Stimulated activated naive CD8-positive, alpha-beta T cell treated with anti-CD3 and anti-CD28 coated beads, Interleukin-15, amount 100 ng/mL, for 72 hours (primary cell): ENCODE results near the gene TMEM37.
A peak's percentile ranks its signal among the peaks of the same experiment; 100 is the strongest.

Experiments
- ATAC-seq: fragments of 150-1000 bp; cut with Tn5 transposase; 2 replicates; pipeline ENCODE4 v1.10.0; 2021; ENCODE audit warnings: mild to moderate bottlenecking, moderate library complexity
- DNase-seq, 2 donors: peaks; one replicate each; pipeline ENCODE4 v3.0.0; 2021 to 2022
- H3K27ac Mint-ChIP-seq, 2 donors: one replicate each; pipeline ENCODE4 v1.8.0; 2022; ENCODE audit warnings: mild to moderate bottlenecking in 2 of 2, mixed read lengths in 2 of 2, moderate library complexity in 2 of 2
- H3K27me3 Mint-ChIP-seq: one replicate; pipeline ENCODE4 v1.8.0; 2022; ENCODE audit warnings: mixed read lengths
- H3K4me1 Mint-ChIP-seq: one replicate; pipeline ENCODE4 v1.8.0; 2022; ENCODE audit warnings: mild to moderate bottlenecking, mixed read lengths
- H3K4me3 Mint-ChIP-seq, 2 donors: one replicate each; pipeline ENCODE4 v1.8.0; 2022; ENCODE audit warnings: mild to moderate bottlenecking in 2 of 2, mixed read lengths in 2 of 2, moderate library complexity in 1 of 2
- H3K9me3 Mint-ChIP-seq, 2 donors: one replicate each; pipeline ENCODE4 v1.8.0; 2022; ENCODE audit warnings: mixed read lengths in 2 of 2

The TMEM37 gene

DNA sequence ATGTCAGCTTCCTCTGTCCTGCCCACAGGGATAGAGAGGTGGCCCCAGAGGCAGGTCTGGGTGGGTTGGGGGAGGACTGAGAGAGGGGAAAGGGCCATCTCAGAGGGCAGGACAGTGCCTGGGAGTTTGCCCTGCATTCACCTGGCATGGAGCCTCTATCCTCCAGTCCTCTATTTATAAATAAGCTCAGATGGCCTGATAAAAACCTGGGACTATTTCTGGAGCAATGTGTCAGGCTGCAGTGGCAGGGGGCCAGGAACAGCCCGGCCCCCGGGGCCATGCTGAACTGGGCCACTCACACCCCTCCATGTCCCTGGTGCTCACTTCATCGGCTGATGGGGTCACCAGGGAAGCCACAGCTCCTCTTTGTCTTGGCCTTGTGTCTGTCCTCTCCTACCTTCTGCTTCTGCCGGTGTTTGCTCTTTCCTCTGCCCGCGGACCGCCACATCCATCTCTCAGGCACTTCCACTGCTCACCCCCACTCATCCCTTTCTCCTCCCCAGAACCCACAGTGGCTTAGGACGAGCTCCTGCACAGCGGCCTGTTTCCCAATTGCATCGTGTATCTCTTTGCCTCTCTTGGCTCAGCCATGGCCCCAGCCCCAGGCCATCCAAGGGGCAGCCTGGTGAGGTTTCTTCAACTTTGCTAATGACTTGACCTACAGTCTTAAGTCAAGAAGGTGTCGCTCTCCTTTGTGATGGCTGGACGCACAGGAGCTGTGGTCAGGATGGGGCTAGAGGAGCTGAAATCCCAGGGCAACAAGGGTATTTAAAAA lies 53.9 kb downstream of the TMEM37 start:
- Mint-ChIP-seq H3K4me3 (no peak overlapping the region), H3K27ac (peak overlapping the region in 1 of 2 donors; percentile 48), H3K4me1 (no peaks in the 10 kb centered on the region), H3K27me3 (peaks cover 20% of the 10 kb centered on the region), H3K9me3 (no peaks in the 10 kb centered on the region)
- no peak for DNase-seq
- ATAC-seq: no peak

DNA sequence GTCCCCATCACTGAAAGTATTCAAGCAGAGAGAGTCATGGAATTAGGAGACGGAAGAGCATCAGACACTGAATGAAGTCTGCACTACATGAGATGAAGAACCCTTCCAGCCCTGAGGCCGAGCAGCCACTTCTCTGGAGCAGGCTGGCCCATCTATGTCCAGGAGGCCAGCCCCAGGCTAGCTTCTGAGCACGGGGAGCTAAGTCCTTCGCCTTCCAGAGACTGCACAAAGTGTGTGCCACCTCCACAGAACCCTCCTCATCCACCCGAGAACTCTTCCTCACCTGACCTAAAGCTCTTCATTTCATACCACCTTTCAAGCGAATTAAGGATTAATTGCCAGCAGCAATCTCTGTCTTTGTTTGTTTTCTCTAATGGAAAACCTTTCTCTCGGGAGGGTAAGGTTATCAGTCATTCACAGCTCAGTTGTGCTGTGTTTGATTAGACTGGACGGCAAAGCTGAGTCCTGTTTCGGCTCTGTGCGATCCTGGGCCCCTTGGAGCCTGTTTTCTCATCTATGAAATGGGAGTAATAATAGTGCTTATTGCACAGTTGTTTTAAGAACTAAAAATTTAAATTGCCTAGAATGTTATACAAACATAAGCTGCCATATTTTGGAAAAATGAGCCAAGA lies 54.7 kb downstream of the TMEM37 start:
- Mint-ChIP-seq H3K27me3 (peaks cover 20% of the 10 kb centered on the region), H3K27ac (peak overlapping the region in 1 of 2 donors; percentile 43), H3K4me3 (no peak overlapping the region), H3K9me3 (no peaks in the 10 kb centered on the region), H3K4me1 (no peaks in the 10 kb centered on the region)
- ATAC-seq (no peak), DNase-seq (no peak)

DNA sequence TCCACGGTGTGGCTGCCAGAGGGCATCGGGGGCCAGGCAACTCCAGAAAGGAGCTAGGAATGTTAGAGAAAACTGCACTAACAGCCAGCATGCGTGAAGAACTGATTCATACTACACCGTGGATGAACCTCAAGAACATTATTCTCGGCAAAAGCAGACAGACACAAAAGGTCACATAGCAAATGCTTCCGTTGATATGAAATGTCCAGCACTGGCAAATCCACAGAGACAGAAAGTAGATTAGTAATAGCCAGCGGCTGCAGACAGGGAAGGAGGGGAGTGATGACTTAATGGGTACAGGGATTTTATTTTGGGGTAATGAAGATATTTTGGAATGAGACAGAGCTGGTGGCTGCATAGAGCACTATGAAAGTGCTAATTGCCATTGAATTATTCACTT lies 55.2 kb downstream of the TMEM37 start:
- H3K4me1 Mint-ChIP-seq: no peaks in the 10 kb centered on the region
- H3K27me3 Mint-ChIP-seq: peaks cover 20% of the 10 kb centered on the region
- H3K27ac Mint-ChIP-seq: no peak overlapping the region
- no peak overlapping the region for H3K4me3 Mint-ChIP-seq
- no peak for ATAC-seq
- no peaks in the 10 kb centered on the region for H3K9me3 Mint-ChIP-seq
- DNase-seq: no peak

DNA sequence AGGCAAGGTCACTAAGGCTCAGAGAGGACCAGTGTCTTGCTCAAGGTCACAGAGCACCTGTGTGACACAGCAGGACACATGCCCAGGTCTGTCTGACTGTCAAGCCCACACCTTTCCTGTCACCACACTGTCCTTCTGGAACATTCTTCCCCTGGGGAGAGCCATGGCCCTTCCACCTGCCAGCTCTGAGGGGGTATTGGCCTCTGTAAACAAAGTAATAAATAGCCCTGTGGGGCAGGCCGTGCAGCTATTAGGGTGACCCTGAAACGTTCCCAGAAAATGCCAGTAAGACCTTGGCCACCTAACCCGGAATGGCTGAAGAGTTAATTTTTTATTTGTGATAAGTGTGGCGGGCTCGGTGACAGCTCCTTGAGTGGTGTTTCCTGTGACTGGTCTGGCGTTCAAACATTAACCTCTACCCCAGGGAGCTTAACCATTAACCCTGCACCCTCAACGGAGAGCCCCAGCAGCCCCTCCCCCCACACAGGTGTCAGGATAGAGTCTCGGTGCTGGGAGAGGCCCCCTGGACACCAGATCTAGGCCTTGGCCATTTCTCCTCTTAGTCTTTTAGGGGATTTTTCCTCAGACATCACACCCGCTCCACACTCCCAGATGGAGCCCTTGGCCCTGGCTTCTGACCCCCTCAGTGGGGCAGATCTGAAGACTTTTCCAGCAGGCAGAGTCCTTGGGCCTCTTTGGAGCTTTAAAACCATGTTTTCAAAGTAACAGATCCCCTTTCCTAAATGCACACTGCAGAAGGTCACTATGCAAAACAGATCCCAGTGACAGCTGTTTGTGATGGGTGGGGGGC lies 56.0 kb downstream of the TMEM37 start:
- H3K4me3 Mint-ChIP-seq: no peak overlapping the region
- peak overlapping the region in 1 of 2 donors; percentile 35 for H3K27ac Mint-ChIP-seq
- peaks cover 20% of the 10 kb centered on the region for H3K27me3 Mint-ChIP-seq
- H3K9me3 Mint-ChIP-seq: no peaks in the 10 kb centered on the region
- no peak for ATAC-seq
- no peaks in the 10 kb centered on the region for H3K4me1 Mint-ChIP-seq
- DNase-seq: no peak
